NCI-H2107 treated with DMSO at 0.1 percent for 48 hours (cell line): ENCODE results near the gene ARHGEF1.

Experiments
- DNase-seq: peaks from one replicate; lab custom pipeline; 2025; ENCODE audit not compliant: unreplicated experiment; lab: John Stamatoyannopoulos, UW

Gene ARHGEF1

GRCh38 chr19:41947091-41947490 lies 64.1 kb downstream of the ARHGEF1 start:
- DNase-seq = no peak

- no peak for DNase-seq
These were observed 68.7 kb downstream of the ARHGEF1 start for GRCh38 chr19:41951686-41952172.

GRCh38 chr19:41955521-41955920 lies 72.5 kb downstream of the ARHGEF1 start:
- no peak for DNase-seq

GRCh38 chr19:41956621-41957020 lies 73.6 kb downstream of the ARHGEF1 start:
- DNase-seq = no peak
